Caco-2 (cell line): Measurements from ENCODE around the gene RAP1GAP2. TPM values are rescaled to one million over a fixed set of nuclear protein-coding genes. Genes with fewer than 3 reads are reported as not detected.

ENCODE experiments used
- BruUV-seq: library from RNA; stranded (reverse); fragments of 400-500 nt; replicated peaks from 2 replicates; lab custom pipeline; 2021; lab: Mats Ljungman, UMichigan
- CTCF ChIA-PET: fragments of 300-600 bp; sonication (Branson Sonifier 250); formaldehyde crosslinking; loops from one replicate; lab custom pipeline; 2022; ENCODE audit warnings: antibody characterized with exemption; lab: Charles Lee
- POLR2A ChIA-PET: fragments of 300-600 bp; sonication (Branson Sonifier 250); formaldehyde crosslinking; loops from one replicate; lab custom pipeline; 2022; ENCODE audit warnings: antibody characterized with exemption; lab: Charles Lee
- DNase-seq, 2 experiments: peaks; one replicate each; pipeline versions ENCODE4 v3.0.0 to v3.0.0-alpha.2; 2020 to 2022
- H3K27me3 ChIP-seq: replicated peaks from 2 replicates; pipeline ENCODE4 v1.6.0; 2011; ENCODE audit warnings: low read length; ENCODE audit not compliant: control insufficient read depth, insufficient read depth
- H3K36me3 ChIP-seq: 2 replicates; pipeline ENCODE4 v1.5.1; 2011; ENCODE audit warnings: low read length; ENCODE audit not compliant: control insufficient read depth, insufficient read depth
- H3K4me1 ChIP-seq: fragments of 250-450 bp; sonication (Bioruptor Pico); 2 replicates; pipeline ENCODE4 v1.5.1; 2020; ENCODE audit warnings: mild to moderate bottlenecking
- H3K4me3 ChIP-seq: 2 replicates; pipeline ENCODE4 v1.5.1; 2011; ENCODE audit warnings: low read depth, mild to moderate bottlenecking, control low read depth, low read length
- H3K9me3 ChIP-seq: fragments of 250-450 bp; sonication (Bioruptor Pico); 2 replicates; pipeline ENCODE4 v1.5.1; 2020; ENCODE audit warnings: mild to moderate bottlenecking, moderate library complexity
- H3K27ac Mint-ChIP-seq: one replicate; pipeline ENCODE4 v1.8.0; 2022; ENCODE audit warnings: mixed read lengths; ENCODE audit not compliant: unreplicated experiment
- H3K27me3 Mint-ChIP-seq: one replicate; pipeline ENCODE4 v1.8.0; 2022; ENCODE audit warnings: mixed read lengths; ENCODE audit not compliant: insufficient read depth, unreplicated experiment
- H3K36me3 Mint-ChIP-seq: one replicate; pipeline ENCODE4 v1.8.0; 2022; ENCODE audit warnings: mild to moderate bottlenecking, mixed read lengths; ENCODE audit not compliant: insufficient read depth, unreplicated experiment
- H3K4me1 Mint-ChIP-seq: one replicate; pipeline ENCODE4 v1.8.0; 2022; ENCODE audit warnings: low read depth, mixed read lengths; ENCODE audit not compliant: unreplicated experiment
- H3K4me3 Mint-ChIP-seq: one replicate; pipeline ENCODE4 v1.8.0; 2022; ENCODE audit warnings: mild to moderate bottlenecking, moderate library complexity, mixed read lengths; ENCODE audit not compliant: unreplicated experiment
- H3K9me3 Mint-ChIP-seq: one replicate; pipeline ENCODE4 v1.8.0; 2022; ENCODE audit warnings: mixed read lengths; ENCODE audit not compliant: unreplicated experiment
- CTCF ChIP-seq, 2 experiments: fragments of 200-600 bp in 1 of 2; IDR thresholded peaks; 1 replicate in 1 of 2; 2 replicates in 1 of 2; pipeline versions ENCODE4 v1.5.1 to v1.8.0; 2011 to 2022; ENCODE audit warnings: antibody characterized with exemption in 1 of 2, control low read depth in 1 of 2, inconsistent platforms in 1 of 2, low read depth in 1 of 2, low read length in 1 of 2, mild to moderate bottlenecking in 1 of 2, moderate library complexity in 1 of 2; ENCODE audit not compliant: insufficient read depth in 1 of 2, severe bottlenecking in 1 of 2, unreplicated experiment in 1 of 2
- intact Hi-C: fragments of 100-400 bp; cut with micrococcal nuclease; formaldehyde crosslinking; loops from one replicate; pipeline ENCODE4 v1.10.0; 2022; ENCODE audit not compliant: unreplicated experiment
- total RNA-seq: library from RNA; stranded (reverse); gene quantifications from 2 replicates; pipeline ENCODE4 v1.2.3, GENCODE V29; 2022

RAP1GAP2 gene
- total RNA-seq, 1 experiment from 2014 or later: 45.3 TPM

- Mint-ChIP-seq H3K36me3 (no peaks in the 10 kb centered on the region), H3K27me3 (no peaks in the 10 kb centered on the region), H3K4me1 (peaks cover 11% of the 10 kb centered on the region), H3K4me3 (no peak overlapping the region), H3K27ac (no peak overlapping the region), H3K9me3 (no peaks in the 10 kb centered on the region)
- ChIA-PET POLR2A (no interaction called here), CTCF (interaction anchor here (0.7 kb wide), 1 partner anchor 219 kb away, joined by 3 read pairs; no protein-coding TSS in a partner anchor)
- intact Hi-C loops: no loop called here
- no TSS peak for BruUV-seq
- DNase-seq: no peak
- Histone ChIP-seq H3K36me3 (no peaks in the 10 kb centered on the region), H3K9me3 (no peaks in the 10 kb centered on the region), H3K27me3 (no peaks in the 10 kb centered on the region), H3K4me1 (peaks cover 15% of the 10 kb centered on the region), H3K4me3 (no peak overlapping the region)
- no peak for TF ChIP-seq CTCF (IDR thresholded peaks at IDR 0.05; ENCODE audit: insufficient read depth in 1 of 2, low read depth in 1 of 2, low read length in 1 of 2, severe bottlenecking in 1 of 2, unreplicated experiment in 1 of 2)
These were observed 13.1 kb downstream of the RAP1GAP2 start for GRCh38 chr17:2809337-2809736.

GRCh38 chr17:2814049-2814448 lies 17.8 kb downstream of the RAP1GAP2 start:
- DNase-seq: no peak
- TF ChIP-seq CTCF (IDR thresholded peaks at IDR 0.05; ENCODE audit: insufficient read depth in 1 of 2, low read depth in 1 of 2, low read length in 1 of 2, severe bottlenecking in 1 of 2, unreplicated experiment in 1 of 2): no peak
- H3K36me3 ChIP-seq: no peaks in the 10 kb centered on the region
- H3K4me1 ChIP-seq: no peaks in the 10 kb centered on the region
- Mint-ChIP-seq H3K4me1 (peaks cover 7% of the 10 kb centered on the region), H3K36me3 (no peaks in the 10 kb centered on the region), H3K27me3 (no peaks in the 10 kb centered on the region), H3K9me3 (no peaks in the 10 kb centered on the region), H3K4me3 (no peak overlapping the region), H3K27ac (no peak overlapping the region)
- intact Hi-C loops: no loop called here
- H3K4me3 ChIP-seq: no peak overlapping the region
- no peaks in the 10 kb centered on the region for H3K27me3 ChIP-seq
- POLR2A ChIA-PET: no interaction called here
- no TSS peak for BruUV-seq
- CTCF ChIA-PET: interaction anchor here (0.6 kb wide), 1 partner anchor 77 kb away, joined by 3 read pairs; no protein-coding TSS in a partner anchor
- no peaks in the 10 kb centered on the region for H3K9me3 ChIP-seq

- H3K27me3 Mint-ChIP-seq: no peaks in the 10 kb centered on the region
- H3K9me3 ChIP-seq: no peaks in the 10 kb centered on the region
- H3K4me3 Mint-ChIP-seq: no peak overlapping the region
- H3K27me3 ChIP-seq: no peaks in the 10 kb centered on the region
- no peaks in the 10 kb centered on the region for H3K9me3 Mint-ChIP-seq
- ChIA-PET CTCF (interaction anchor here (0.6 to 0.9 kb wide), 2 partner anchors 28 to 76 kb away, joined by 3 read pairs; no protein-coding TSS in a partner anchor), POLR2A (no interaction called here)
- intact Hi-C loops: no loop called here
- TF ChIP-seq CTCF (IDR thresholded peaks at IDR 0.05; ENCODE audit: insufficient read depth in 1 of 2, low read depth in 1 of 2, low read length in 1 of 2, severe bottlenecking in 1 of 2, unreplicated experiment in 1 of 2): no peak
- H3K36me3 Mint-ChIP-seq: no peaks in the 10 kb centered on the region
- H3K4me1 Mint-ChIP-seq: peaks cover 7% of the 10 kb centered on the region
- H3K4me3 ChIP-seq: no peak overlapping the region
- no peaks in the 10 kb centered on the region for H3K36me3 ChIP-seq
- no TSS peak for BruUV-seq
- DNase-seq: no peak
- no peak overlapping the region for H3K27ac Mint-ChIP-seq
- H3K4me1 ChIP-seq: no peaks in the 10 kb centered on the region
These were observed 18.5 kb downstream of the RAP1GAP2 start for GRCh38 chr17:2814481-2815341.
